Gastroesophageal sphincter (tissue), 4 donors: ENCODE results near the gene RNF145. TPM values are rescaled to one million over a fixed set of nuclear protein-coding genes. Genes with fewer than 3 reads are reported as not detected.
A peak's percentile ranks its signal among the peaks of the same experiment; 100 is the strongest.

Experiments used
- ATAC-seq: fragments of 150-250 bp; one replicate; pipeline ENCODE4 v1.9.1; 2016; ENCODE audit warnings: mild to moderate bottlenecking, moderate library complexity
- H3K27ac ChIP-seq, 4 donors: fragments of 200-600 bp; sonication (generic) in 3 of 4; 1 replicate in 3 of 4; 2 replicates in 1 of 4; pipeline ENCODE4 v1.5.1; 2016 to 2019
- H3K27me3 ChIP-seq: fragments of 200-600 bp; sonication (generic); one replicate; pipeline ENCODE4 v1.5.1; 2019
- H3K36me3 ChIP-seq, 2 donors: fragments of 200-600 bp; sonication (generic); one replicate each; pipeline ENCODE4 v1.5.1; 2019; ENCODE audit warnings: control low read depth in 1 of 2
- H3K4me1 ChIP-seq, 3 donors: fragments of 200-600 bp; sonication (generic); 1 replicate in 2 of 3; 2 replicates in 1 of 3; pipeline ENCODE4 v1.5.1; 2016 to 2019; ENCODE audit warnings: control low read depth in 2 of 3
- H3K4me3 ChIP-seq, 2 donors: fragments of 200-600 bp; sonication (generic); one replicate each; pipeline ENCODE4 v1.5.1; 2019; ENCODE audit warnings: mild to moderate bottlenecking in 1 of 2, moderate library complexity in 1 of 2
- H3K9me3 ChIP-seq, 3 donors: fragments of 200-600 bp; sonication (generic); one replicate each; pipeline ENCODE4 v1.5.1; 2017 to 2019; ENCODE audit warnings: control low read depth in 2 of 3
- CTCF ChIP-seq, 4 experiments: fragments of 200-600 bp in 2 of 4; fragments of 450-650 bp in 2 of 4; sonication (generic) in 1 of 4; IDR thresholded peaks; one replicate each; pipeline ENCODE4 v1.5.1; 2017 to 2019; ENCODE audit warnings: antibody characterized with exemption in 4 of 4, mild to moderate bottlenecking in 2 of 4, moderate library complexity in 2 of 4
- EP300 ChIP-seq: sonication (generic); formaldehyde crosslinking; IDR thresholded peaks from one replicate; pipeline ENCODE4 v1.6.1; 2017; ENCODE audit warnings: antibody characterized with exemption, mild to moderate bottlenecking
- POLR2A ChIP-seq, 2 donors: fragments of 450-650 bp; IDR thresholded peaks; one replicate each; pipeline ENCODE4 v1.6.1; 2017; ENCODE audit warnings: antibody characterized with exemption in 2 of 2, mild to moderate bottlenecking in 2 of 2, moderate library complexity in 1 of 2
- POLR2AphosphoS5 ChIP-seq: sonication (generic); formaldehyde crosslinking; IDR thresholded peaks from one replicate; pipeline ENCODE4 v1.6.1; 2017; ENCODE audit warnings: antibody characterized with exemption
- WGBS, 2 donors: methylation state at CpG; one replicate each; pipeline ENCODE4 v1.1.5; 2018; ENCODE audit warnings: low coverage in 1 of 2; 5-methylcytosine and 5-hydroxymethylcytosine counted together
- total RNA-seq, 4 donors: library from RNA; depleted of rRNA; stranded (reverse); fragments of >200 nt; gene quantifications; one replicate each; pipeline ENCODE4 v1.1.0, GENCODE V29; 2016

RNF145 gene
- total RNA-seq, 4 donors from 2014 or later = 39.3 to 89.4 (median 68.7) TPM

GRCh38 chr5:159185773-159186172 is 23.6 kb downstream of the RNF145 start:
- no peak for ATAC-seq
- Histone ChIP-seq H3K4me1 (peaks cover 7 to 54% (median 15%) of the 10 kb centered on the region in 3 donors), H3K36me3 (peaks cover 0 to 17% of the 10 kb centered on the region in 2 donors), H3K9me3 (no peaks in the 10 kb centered on the region), H3K27me3 (no peaks in the 10 kb centered on the region), H3K4me3 (no peak overlapping the region), H3K27ac (peak overlapping the region in 1 of 4 donors; percentile 5)
- WGBS, 2 donors = 77 to 100% methylated on average over 4 to 8 of the region's 10 CpGs
- TF ChIP-seq EP300 (no peak), CTCF (IDR thresholded peaks at IDR 0.05) (no peak), POLR2A (IDR thresholded peaks at IDR 0.05) (no peak), POLR2AphosphoS5 (no peak)

- Histone ChIP-seq H3K4me3 (no peak overlapping the region), H3K9me3 (no peaks in the 10 kb centered on the region), H3K27ac (peak overlapping the region in 2 of 4 donors; percentile 49 to 53), H3K36me3 (peaks cover 0 to 17% of the 10 kb centered on the region in 2 donors), H3K4me1 (peaks cover 7 to 59% (median 17%) of the 10 kb centered on the region in 3 donors), H3K27me3 (no peaks in the 10 kb centered on the region)
- WGBS, 2 donors = 27 to 34% methylated on average over 4 of the region's 4 CpGs
- no peak for TF ChIP-seq POLR2AphosphoS5
- no peak for ATAC-seq
Measured at GRCh38 chr5:159184858-159185381, 24.4 kb downstream of the RNF145 start.

- peaks cover 7 to 66% (median 19%) of the 10 kb centered on the region in 3 donors for H3K4me1 ChIP-seq
- no peaks in the 10 kb centered on the region for H3K9me3 ChIP-seq
- 37 to 47% methylated on average over 3 of the region's 3 CpGs for WGBS, 2 donors
- no peak for ATAC-seq
- H3K27me3 ChIP-seq = no peaks in the 10 kb centered on the region
- H3K27ac ChIP-seq = peak overlapping the region in 1 of 4 donors; percentile 10
- H3K4me3 ChIP-seq = no peak overlapping the region
- TF ChIP-seq EP300 (no peak), POLR2A (IDR thresholded peaks at IDR 0.05) (no peak), CTCF (IDR thresholded peaks at IDR 0.05) (no peak), POLR2AphosphoS5 (no peak)
- H3K36me3 ChIP-seq = peaks cover 0 to 16% of the 10 kb centered on the region in 2 donors
Measured at GRCh38 chr5:159184236-159184635, 25.1 kb downstream of the RNF145 start.

- TF ChIP-seq POLR2A (IDR thresholded peaks at IDR 0.05) (no peak), CTCF (IDR thresholded peaks at IDR 0.05) (no peak), EP300 (no peak), POLR2AphosphoS5 (no peak)
- no peaks in the 10 kb centered on the region for H3K9me3 ChIP-seq
- 0 to 57% methylated on average over 1 of the region's 1 CpG for WGBS, 2 donors
- H3K36me3 ChIP-seq = peaks cover 0 to 16% of the 10 kb centered on the region in 2 donors
- peaks cover 7 to 75% (median 22%) of the 10 kb centered on the region in 3 donors for H3K4me1 ChIP-seq
- no peak for ATAC-seq
- no peak overlapping the region for H3K4me3 ChIP-seq
- peak overlapping the region in 1 of 4 donors; percentile 25 for H3K27ac ChIP-seq
- no peaks in the 10 kb centered on the region for H3K27me3 ChIP-seq
Measured at GRCh38 chr5:159183247-159183646, 26.1 kb downstream of the RNF145 start.

DNA sequence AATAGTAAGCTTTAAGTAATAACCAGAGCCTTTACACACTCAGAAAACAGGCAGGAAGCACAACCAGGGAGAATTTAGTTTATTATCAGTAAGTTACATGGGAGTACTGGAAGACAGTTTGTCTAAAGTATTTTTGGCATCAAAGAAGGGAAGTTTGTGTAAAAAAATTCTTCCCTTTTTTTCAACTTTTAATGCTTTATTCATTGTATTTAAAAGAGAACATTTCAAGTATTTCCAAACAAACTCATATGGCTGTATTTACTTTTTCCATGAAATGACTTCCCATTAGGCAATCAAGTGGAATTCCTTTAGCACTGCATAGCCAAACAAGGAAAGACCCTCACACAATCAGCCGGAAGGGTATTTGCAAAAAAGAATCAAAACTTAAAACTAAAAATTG is 26.7 kb downstream of the RNF145 start:
- 40 to 42% methylated on average over 1 of the region's 1 CpG for WGBS, 2 donors
- no peak for ATAC-seq
- Histone ChIP-seq H3K4me3 (no peak overlapping the region), H3K9me3 (no peaks in the 10 kb centered on the region), H3K27ac (peak overlapping the region in 2 of 4 donors; percentile 13 to 25), H3K36me3 (peaks cover 0 to 16% of the 10 kb centered on the region in 2 donors), H3K4me1 (peaks cover 7 to 75% (median 22%) of the 10 kb centered on the region in 3 donors), H3K27me3 (no peaks in the 10 kb centered on the region)
- TF ChIP-seq EP300 (no peak), POLR2A (IDR thresholded peaks at IDR 0.05) (no peak), POLR2AphosphoS5 (no peak), CTCF (IDR thresholded peaks at IDR 0.05) (no peak)
